GF-D8 (cell line): Measurements from ENCODE around the gene CEACAM16.
"Not testable (repeated sequence)": the region's sequence is repeated elsewhere in the genome, so short reads cannot be mapped to it uniquely, and the experiment has no call there.

Experiments
- DNase-seq: peaks from one replicate; lab custom pipeline; 2025; lab: John Stamatoyannopoulos, UW

Gene CEACAM16

GRCh38 chr19:44698492-44699201 is at the start of gene CEACAM16:
Gene CEACAM16, plus strand, starts transcription at chr19:44699151. Its CDS starts 2,306 bp downstream, at chr19:44701457.
- DNase-seq: no peak

GRCh38 chr19:44649578-44650145 is 49.3 kb upstream of the CEACAM16 start:
- no peak for DNase-seq

- no peak for DNase-seq
These were observed 45.6 kb upstream of the CEACAM16 start for GRCh38 chr19:44653343-44653742.

- no peak for DNase-seq
These were observed 44.8 kb upstream of the CEACAM16 start for GRCh38 chr19:44653977-44654774.

- DNase-seq: no peak
These were observed 41.6 kb upstream of the CEACAM16 start for GRCh38 chr19:44657211-44657921.

GRCh38 chr19:44658069-44658733 is 40.8 kb upstream of the CEACAM16 start:
- no peak for DNase-seq

- no peak for DNase-seq
These were observed 38.9 kb upstream of the CEACAM16 start for GRCh38 chr19:44660081-44660480.

- DNase-seq: no peak
These were observed 37.7 kb upstream of the CEACAM16 start for GRCh38 chr19:44661205-44661604.

- no peak for DNase-seq
These were observed 37.0 kb upstream of the CEACAM16 start for GRCh38 chr19:44661904-44662303.

GRCh38 chr19:44662691-44663385 is 36.1 kb upstream of the CEACAM16 start:
- DNase-seq: no peak

- no peak for DNase-seq
These were observed 35.0 kb upstream of the CEACAM16 start for GRCh38 chr19:44663996-44664395.

- no peak for DNase-seq
These were observed 34.0 kb upstream of the CEACAM16 start for GRCh38 chr19:44664976-44665375.

- no peak for DNase-seq
These were observed 31.9 kb upstream of the CEACAM16 start for GRCh38 chr19:44666852-44667556.

- no peak for DNase-seq
These were observed 29.8 kb upstream of the CEACAM16 start for GRCh38 chr19:44668985-44669764.

GRCh38 chr19:44670027-44670426 is 28.9 kb upstream of the CEACAM16 start:
- DNase-seq: not testable (repeated sequence)

- no peak for DNase-seq
These were observed 27.6 kb upstream of the CEACAM16 start, which contains the start of gene CEACAM19 for GRCh38 chr19:44671400-44671799. Gene CEACAM19, plus strand, starts transcription at chr19:44671482. Its CDS starts 450 bp downstream, at chr19:44671932.

GRCh38 chr19:44672226-44672625 is 26.7 kb upstream of the CEACAM16 start:
- no peak for DNase-seq

- DNase-seq: no peak
These were observed 25.4 kb upstream of the CEACAM16 start for GRCh38 chr19:44673510-44673909.

- no peak for DNase-seq
These were observed 23.4 kb upstream of the CEACAM16 start for GRCh38 chr19:44675521-44675920.
